Measurements from ENCODE around the gene SLC35B3. TPM values are rescaled to one million over a fixed set of nuclear protein-coding genes. Genes with fewer than 3 reads are reported as not detected.

Gene SLC35B3
- total and polyA plus RNA-seq, 10 of the 15 experiments (the other 5 are each of a cell fraction or from before 2014, with no cell fraction given) = 10.5 to 28.1 (median 12.4) TPM

GRCh38 chr6:8435093-8435844, at the start of gene SLC35B3 (continued):
- TF ChIP-seq POU2F2 (IDR thresholded peaks at IDR 0.05; ENCODE audit: borderline replicate concordance, low read depth, low read length) (peak; percentile 68; the same call in 1 of the 3 replicates), DPF2 (IDR thresholded peaks at IDR 0.05) (peak; percentile 78), MYB (IDR thresholded peaks at IDR 0.05; ENCODE audit: borderline replicate concordance, low read depth, low read length) (no peak), CHD1 (IDR thresholded peaks at IDR 0.05; ENCODE audit: low read depth, low read length) (0 out of 2 replicates have a peak, but pooled peaks have one; percentile 45), TBL1XR1 (IDR thresholded peaks at IDR 0.05; ENCODE audit: low read depth, low read length) (no peak), ZSCAN29 (IDR thresholded peaks at IDR 0.05) (no peak), RUNX3 (IDR thresholded peaks at IDR 0.05; ENCODE audit: low read length) (peak; percentile 76), ELK1 (IDR thresholded peaks at IDR 0.05; ENCODE audit: low read depth, low read length) (0 out of 2 replicates have a peak, but pooled peaks have one; percentile 49), ZNF687 (IDR thresholded peaks at IDR 0.05) (peak; percentile 96), ATF7 (IDR thresholded peaks at IDR 0.05; ENCODE audit: low read depth) (no peak), BMI1 (IDR thresholded peaks at IDR 0.05; ENCODE audit: borderline replicate concordance) (no peak), CBFB (IDR thresholded peaks at IDR 0.05; ENCODE audit: low read depth) (peak; percentile 61), PBX3 (IDR thresholded peaks at IDR 0.05; ENCODE audit: insufficient replicate concordance, low read depth, low read length) (no peak), SIX5 (IDR thresholded peaks at IDR 0.05; ENCODE audit: low read depth, low read length, severe bottlenecking) (no peak), NRF1 (conservative IDR thresholded peaks at IDR 0.05; ENCODE audit: low read depth, low read length) (peak; percentile 84)
- TF ChIP-seq, protein P1, sequence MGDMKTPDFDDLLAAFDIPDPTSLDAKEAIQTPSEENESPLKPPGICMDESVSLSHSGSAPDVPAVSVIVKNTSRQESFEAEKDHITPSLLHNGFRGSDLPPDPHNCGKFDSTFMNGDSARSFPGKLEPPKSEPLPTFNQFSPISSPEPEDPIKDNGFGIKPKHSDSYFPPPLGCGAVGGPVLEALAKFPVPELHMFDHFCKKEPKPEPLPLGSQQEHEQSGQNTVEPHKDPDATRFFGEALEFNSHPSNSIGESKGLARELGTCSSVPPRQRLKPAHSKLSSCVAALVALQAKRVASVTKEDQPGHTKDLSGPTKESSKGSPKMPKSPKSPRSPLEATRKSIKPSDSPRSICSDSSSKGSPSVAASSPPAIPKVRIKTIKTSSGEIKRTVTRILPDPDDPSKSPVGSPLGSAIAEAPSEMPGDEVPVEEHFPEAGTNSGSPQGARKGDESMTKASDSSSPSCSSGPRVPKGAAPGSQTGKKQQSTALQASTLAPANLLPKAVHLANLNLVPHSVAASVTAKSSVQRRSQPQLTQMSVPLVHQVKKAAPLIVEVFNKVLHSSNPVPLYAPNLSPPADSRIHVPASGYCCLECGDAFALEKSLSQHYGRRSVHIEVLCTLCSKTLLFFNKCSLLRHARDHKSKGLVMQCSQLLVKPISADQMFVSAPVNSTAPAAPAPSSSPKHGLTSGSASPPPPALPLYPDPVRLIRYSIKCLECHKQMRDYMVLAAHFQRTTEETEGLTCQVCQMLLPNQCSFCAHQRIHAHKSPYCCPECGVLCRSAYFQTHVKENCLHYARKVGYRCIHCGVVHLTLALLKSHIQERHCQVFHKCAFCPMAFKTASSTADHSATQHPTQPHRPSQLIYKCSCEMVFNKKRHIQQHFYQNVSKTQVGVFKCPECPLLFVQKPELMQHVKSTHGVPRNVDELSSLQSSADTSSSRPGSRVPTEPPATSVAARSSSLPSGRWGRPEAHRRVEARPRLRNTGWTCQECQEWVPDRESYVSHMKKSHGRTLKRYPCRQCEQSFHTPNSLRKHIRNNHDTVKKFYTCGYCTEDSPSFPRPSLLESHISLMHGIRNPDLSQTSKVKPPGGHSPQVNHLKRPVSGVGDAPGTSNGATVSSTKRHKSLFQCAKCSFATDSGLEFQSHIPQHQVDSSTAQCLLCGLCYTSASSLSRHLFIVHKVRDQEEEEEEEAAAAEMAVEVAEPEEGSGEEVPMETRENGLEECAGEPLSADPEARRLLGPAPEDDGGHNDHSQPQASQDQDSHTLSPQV (IDR thresholded peaks at IDR 0.05) = no peak
- TF ChIP-seq, protein P2, sequence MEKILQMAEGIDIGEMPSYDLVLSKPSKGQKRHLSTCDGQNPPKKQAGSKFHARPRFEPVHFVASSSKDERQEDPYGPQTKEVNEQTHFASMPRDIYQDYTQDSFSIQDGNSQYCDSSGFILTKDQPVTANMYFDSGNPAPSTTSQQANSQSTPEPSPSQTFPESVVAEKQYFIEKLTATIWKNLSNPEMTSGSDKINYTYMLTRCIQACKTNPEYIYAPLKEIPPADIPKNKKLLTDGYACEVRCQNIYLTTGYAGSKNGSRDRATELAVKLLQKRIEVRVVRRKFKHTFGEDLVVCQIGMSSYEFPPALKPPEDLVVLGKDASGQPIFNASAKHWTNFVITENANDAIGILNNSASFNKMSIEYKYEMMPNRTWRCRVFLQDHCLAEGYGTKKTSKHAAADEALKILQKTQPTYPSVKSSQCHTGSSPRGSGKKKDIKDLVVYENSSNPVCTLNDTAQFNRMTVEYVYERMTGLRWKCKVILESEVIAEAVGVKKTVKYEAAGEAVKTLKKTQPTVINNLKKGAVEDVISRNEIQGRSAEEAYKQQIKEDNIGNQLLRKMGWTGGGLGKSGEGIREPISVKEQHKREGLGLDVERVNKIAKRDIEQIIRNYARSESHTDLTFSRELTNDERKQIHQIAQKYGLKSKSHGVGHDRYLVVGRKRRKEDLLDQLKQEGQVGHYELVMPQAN (conservative IDR thresholded peaks at IDR 0.05) = no peak; the same call in 1 of the 2 replicates

All from GM12878 (cell line).